GM12892 (cell line): ENCODE results near the gene TENT4A.

ENCODE experiments used
- DNase-seq: peaks from one replicate; pipeline ENCODE4 v3.0.0; 2011; ENCODE audit not compliant: insufficient read length
- FAIRE-seq: peaks from 2 replicates; lab custom pipeline; 2011; peaks lifted over from hg19 to GRCh38; lab: Jason Lieb, UNC
- POLR2A ChIP-seq: IDR thresholded peaks from 2 replicates; pipeline ENCODE4 v1.6.1; 2011; ENCODE audit warnings: low read depth, low read length, control low read depth
- POLR2AphosphoS5 ChIP-seq: IDR thresholded peaks from 2 replicates; pipeline ENCODE4 v1.6.1; 2011; ENCODE audit warnings: low read depth, low read length, control low read depth
- TAF1 ChIP-seq: IDR thresholded peaks from 2 replicates; pipeline ENCODE4 v1.6.1; 2011; ENCODE audit warnings: low read depth, mild to moderate bottlenecking, control low read depth, low read length, borderline replicate concordance

TENT4A gene

DNA sequence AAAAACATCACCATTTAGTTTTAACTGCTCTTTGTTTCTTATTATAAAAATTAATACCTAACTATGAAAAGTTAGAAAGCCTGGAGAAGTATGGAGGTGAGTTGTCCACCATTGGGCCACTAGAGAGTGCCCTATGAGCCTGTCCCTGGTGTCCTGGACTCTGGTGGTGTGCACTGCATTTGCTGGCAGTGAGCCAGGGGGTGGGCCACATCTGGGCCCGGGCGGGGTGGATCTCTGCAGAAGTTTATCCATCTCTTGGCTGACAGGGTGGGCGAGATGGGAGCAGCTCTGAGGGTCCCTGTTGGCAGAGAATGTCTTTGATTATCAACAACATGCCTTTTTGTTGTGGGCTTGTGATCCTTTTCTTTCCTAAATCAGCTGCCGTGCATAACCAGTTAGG, 8.2 kb downstream of the TENT4A start:
- FAIRE-seq: no peak
- DNase-seq: no peak
- TF ChIP-seq POLR2AphosphoS5 (no peak), TAF1 (no peak), POLR2A (no peak)

GRCh38 chr5:6722015-6722414, 8.8 kb downstream of the TENT4A start:
- no peak for FAIRE-seq
- TF ChIP-seq POLR2A (no peak), TAF1 (no peak), POLR2AphosphoS5 (no peak)

GRCh38 chr5:6723122-6723815, 10.0 kb downstream of the TENT4A start:
- no peak for TF ChIP-seq POLR2AphosphoS5
- no peak for TF ChIP-seq POLR2A
- FAIRE-seq: no peak
- DNase-seq: no peak

More at GRCh38 chr5:6722015-6722414, 8.8 kb downstream of the TENT4A start:
- no peak for DNase-seq

DNA sequence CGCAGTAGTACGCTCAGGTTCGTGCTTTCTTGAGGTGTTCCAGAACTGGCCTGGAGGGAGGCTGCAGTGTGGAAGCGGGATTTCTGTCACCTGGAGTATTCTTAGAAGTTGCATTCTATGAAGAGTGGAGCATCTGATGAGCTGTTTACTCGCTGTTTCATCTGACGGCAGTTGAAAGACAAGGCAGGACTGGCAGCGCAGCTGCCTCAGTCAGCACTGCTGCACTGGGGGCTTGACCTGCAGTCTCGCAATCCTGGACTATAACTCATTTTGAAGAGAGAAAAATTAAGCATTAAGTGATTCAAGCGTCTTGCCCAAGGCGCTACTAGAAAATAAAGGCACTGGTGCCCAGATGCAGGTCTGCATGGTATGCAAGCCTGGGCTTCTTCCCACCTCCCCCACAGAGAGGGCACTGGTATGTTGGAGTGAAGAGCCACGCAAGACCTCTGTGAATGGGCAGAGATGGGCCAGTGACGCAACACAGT, 10.6 kb downstream of the TENT4A start:
- no peak for FAIRE-seq
- DNase-seq: no peak
- TF ChIP-seq TAF1 (no peak), POLR2A (no peak), POLR2AphosphoS5 (no peak)

GRCh38 chr5:6724321-6724929, 11.2 kb downstream of the TENT4A start:
- FAIRE-seq (no peak), DNase-seq (no peak)
- TF ChIP-seq POLR2AphosphoS5 (no peak), TAF1 (no peak), POLR2A (no peak)

DNA sequence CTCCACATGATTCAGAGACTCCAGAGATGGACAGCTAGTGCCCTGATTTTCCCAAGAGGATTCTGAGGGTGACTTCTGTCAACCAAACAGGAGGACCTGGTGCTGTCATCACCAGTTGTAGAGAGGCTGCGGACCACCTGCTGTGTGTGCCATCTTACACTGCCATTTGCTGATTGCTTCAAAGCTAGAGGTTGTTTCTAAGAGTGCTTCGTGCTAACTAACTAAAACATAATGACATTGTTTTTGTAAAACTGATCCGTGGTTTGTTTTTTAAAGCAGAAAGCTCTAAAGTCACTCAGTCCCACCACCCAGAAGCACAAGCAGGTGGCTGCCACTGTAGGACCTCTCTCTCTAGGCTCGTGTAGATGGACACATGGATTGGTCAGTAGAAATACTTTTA, 12.2 kb downstream of the TENT4A start:
- FAIRE-seq (no peak), DNase-seq (no peak)
- TF ChIP-seq POLR2A (no peak), POLR2AphosphoS5 (no peak), TAF1 (no peak)

DNA sequence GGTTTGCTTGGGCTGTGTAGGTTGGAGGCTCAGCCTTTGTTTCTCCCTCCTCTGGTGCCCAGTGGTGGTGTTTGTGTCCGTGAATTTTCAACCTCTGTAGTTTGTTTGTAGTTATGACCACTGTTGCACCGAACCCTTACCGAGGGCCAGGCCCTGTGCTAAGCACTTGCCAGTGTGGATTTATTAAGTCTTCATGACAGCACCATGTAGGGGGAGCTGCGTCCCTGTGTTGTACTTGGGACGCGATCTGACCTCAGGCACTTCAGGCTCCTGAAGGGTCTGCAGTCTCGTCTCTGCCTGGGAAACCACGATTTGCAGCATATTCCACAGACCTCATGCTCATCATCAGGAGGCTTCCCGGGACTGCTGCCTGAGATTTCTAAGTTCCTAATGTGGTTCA, 12.8 kb downstream of the TENT4A start:
- TF ChIP-seq POLR2AphosphoS5 (no peak), POLR2A (no peak), TAF1 (no peak)
- DNase-seq (no peak), FAIRE-seq (no peak)

DNA sequence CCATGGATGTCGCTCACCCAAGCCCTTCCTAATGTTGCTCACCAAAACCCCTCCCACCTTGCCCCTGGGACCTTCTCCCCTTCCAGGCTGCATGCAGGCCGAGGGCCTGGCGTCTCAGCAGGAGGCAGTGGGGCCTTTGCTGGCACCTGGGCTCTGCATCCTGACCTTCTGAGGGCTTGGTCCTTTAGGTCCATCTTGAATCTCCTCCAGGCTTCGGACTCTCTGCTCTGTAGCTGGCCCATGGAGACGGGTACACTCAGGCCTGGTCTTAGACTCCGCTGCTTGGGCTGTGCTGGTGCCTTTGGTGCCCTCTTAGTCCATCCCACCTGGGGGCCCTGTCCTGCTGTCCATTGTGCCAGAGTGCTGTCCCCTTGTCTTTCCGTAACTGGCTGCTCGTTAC, 14.0 kb downstream of the TENT4A start:
- FAIRE-seq: no peak

GRCh38 chr5:6728011-6728794, 15.0 kb downstream of the TENT4A start:
- DNase-seq (peak; percentile 68), FAIRE-seq (peak; percentile 82)
- TF ChIP-seq TAF1 (no peak), POLR2AphosphoS5 (no peak), POLR2A (0 out of 2 replicates have a peak, but pooled peaks have one; percentile 4)

More for the DNA sequence above, 14.0 kb downstream of the TENT4A start:
- TF ChIP-seq TAF1 (no peak), POLR2AphosphoS5 (no peak), POLR2A (no peak)
- no peak for DNase-seq

DNA sequence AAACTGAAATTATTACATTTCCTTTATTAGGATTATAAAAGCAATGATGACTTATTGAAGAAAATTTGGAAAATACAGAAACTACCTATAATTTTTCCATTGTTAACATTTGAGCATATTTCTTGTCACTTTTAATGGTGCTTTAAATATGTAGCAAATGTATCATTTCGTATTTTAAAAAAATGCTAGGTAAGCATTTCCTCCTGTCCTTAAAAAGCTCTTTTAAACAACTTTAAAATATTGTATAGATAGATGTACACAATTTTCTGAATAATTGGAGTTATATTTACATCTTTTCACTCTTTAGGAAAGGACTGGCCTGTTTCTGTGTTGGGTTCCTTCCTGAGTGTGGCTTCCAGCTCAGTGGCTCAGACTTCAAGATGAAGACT, 15.6 kb downstream of the TENT4A start:
- DNase-seq (no peak), FAIRE-seq (no peak)
- no peak for TF ChIP-seq POLR2AphosphoS5
- no peak for TF ChIP-seq POLR2A
- TF ChIP-seq TAF1: no peak

GRCh38 chr5:6729386-6730310, 16.4 kb downstream of the TENT4A start:
- DNase-seq (no peak), FAIRE-seq (no peak)
- TF ChIP-seq POLR2A (no peak), POLR2AphosphoS5 (no peak), TAF1 (no peak)
